HCT116 (cell line): ENCODE data around the gene TRPM5. TPM values are rescaled to one million over a fixed set of nuclear protein-coding genes. Genes with fewer than 3 reads are reported as not detected.

ENCODE experiments used
- ATAC-seq: fragments of 200-7000 bp; cut with Tn5 transposase; 2 replicates; pipeline ENCODE4 v1.9.1; 2020; ENCODE audit warnings: mild to moderate bottlenecking, moderate library complexity
- BruUV-seq: library from RNA; stranded (reverse); fragments of 400-500 nt; replicated peaks from 2 replicates; lab custom pipeline; 2021; lab: Mats Ljungman, UMichigan
- CTCF ChIA-PET: fragments of 300-600 bp; sonication (Branson Sonifier 250); formaldehyde crosslinking; loops from one replicate; lab custom pipeline; 2021; ENCODE audit warnings: antibody characterized with exemption; lab: Charles Lee
- POLR2A ChIA-PET: fragments of 300-600, 350-600 bp; sonication (Branson Sonifier 250); formaldehyde crosslinking; loops from one replicate; lab custom pipeline; 2021; ENCODE audit warnings: antibody characterized with exemption; lab: Charles Lee
- RAD21 ChIA-PET, 2 experiments: fragments of 300-600 bp; sonication (Branson Sonifier 250); formaldehyde crosslinking; loops; one replicate each; lab custom pipeline; 2023; ENCODE audit warnings: low total read pairs in 2 of 2; ENCODE audit not compliant: uncharacterized antibody in 2 of 2, unreplicated experiment in 2 of 2, low non-redundant PET in 1 of 2; lab: Charles Lee
- DNase-seq: peaks from one replicate; pipeline ENCODE4 v3.0.0-alpha.2; 2010; ENCODE audit warnings: low read depth, low spot score
- H2AFZ ChIP-seq: fragments of 200-600 bp; shearing (Covaris generic), sonication (generic); 2 replicates; pipeline ENCODE4 v1.6.1; 2017; ENCODE audit warnings: low read depth, mixed run types, mixed read lengths, antibody characterized with exemption, low read length; ENCODE audit not compliant: poor library complexity, severe bottlenecking
- H3K27ac ChIP-seq: 2 replicates; pipeline ENCODE4 v1.5.1; 2012; ENCODE audit warnings: low read depth, low read length
- H3K27me3 ChIP-seq: fragments of 200-600 bp; sonication (generic); 2 replicates; pipeline ENCODE4 v1.6.1; 2016; ENCODE audit warnings: mixed run types, low read length, mixed read lengths; ENCODE audit not compliant: insufficient read depth
- H3K36me3 ChIP-seq, 2 experiments: fragments of 200-500 bp in 1 of 2; fragments of 200-600 bp in 1 of 2; sonication (Bioruptor generic) in 1 of 2; sonication (generic) in 1 of 2; 2 replicates each; pipeline versions ENCODE4 v1.5.1 to v1.6.1; 2014 to 2016; ENCODE audit warnings: low read length in 2 of 2, inconsistent platforms in 1 of 2, mixed read lengths in 1 of 2, mixed run types in 1 of 2; ENCODE audit not compliant: insufficient read depth in 2 of 2, control insufficient read depth in 1 of 2
- H3K4me1 ChIP-seq, 2 experiments: fragments of 200-600 bp in 1 of 2; sonication (generic) in 1 of 2; 2 replicates each; pipeline versions ENCODE4 v1.5.1 to v1.6.1; 2012 to 2017; ENCODE audit warnings: low read length in 2 of 2, inconsistent platforms in 1 of 2, mild to moderate bottlenecking in 1 of 2, mixed read lengths in 1 of 2, mixed run types in 1 of 2, moderate library complexity in 1 of 2; ENCODE audit not compliant: insufficient read depth in 2 of 2, control insufficient read depth in 1 of 2
- H3K4me2 ChIP-seq: fragments of 200-600 bp; sonication (generic); 2 replicates; pipeline ENCODE4 v1.6.1; 2017; ENCODE audit warnings: mixed run types, low read length, mixed read lengths
- H3K4me3 ChIP-seq, 2 experiments: fragments of 200-600 bp in 1 of 2; sonication (generic) in 1 of 2; replicated peaks in 1 of 2; 2 replicates each; pipeline ENCODE4 v1.5.1; 2011 to 2016; ENCODE audit warnings: low read length in 2 of 2, control low read depth in 1 of 2, low read depth in 1 of 2, mild to moderate bottlenecking in 1 of 2, mixed read lengths in 1 of 2, mixed run types in 1 of 2
- H3K79me2 ChIP-seq: fragments of 200-600 bp; sonication (generic); 2 replicates; pipeline ENCODE4 v1.6.1; 2017; ENCODE audit warnings: mild to moderate bottlenecking, mixed run types, low read length, moderate library complexity, mixed read lengths; ENCODE audit not compliant: insufficient read depth
- H3K9ac ChIP-seq: fragments of 200-600 bp; sonication (generic); 2 replicates; pipeline ENCODE4 v1.6.1; 2016; ENCODE audit warnings: low read length, mixed read lengths
- H3K9me2 ChIP-seq: fragments of 200-600 bp; sonication (generic), shearing (Covaris generic); 2 replicates; pipeline ENCODE4 v1.6.1; 2017; ENCODE audit warnings: mixed run types, mild to moderate bottlenecking, moderate library complexity; ENCODE audit not compliant: insufficient read depth
- H3K9me3 ChIP-seq, 2 experiments: fragments of 200-500 bp in 1 of 2; fragments of 200-600 bp in 1 of 2; sonication (Bioruptor generic) in 1 of 2; sonication (generic) in 1 of 2; 2 replicates each; pipeline ENCODE4 v1.6.1; 2014 to 2017; ENCODE audit warnings: low read length in 2 of 2, mixed read lengths in 2 of 2, inconsistent platforms in 1 of 2, low read depth in 1 of 2, mild to moderate bottlenecking in 1 of 2, mixed run types in 1 of 2, moderate library complexity in 1 of 2; ENCODE audit not compliant: control insufficient read depth in 1 of 2, insufficient read depth in 1 of 2
- H4K20me1 ChIP-seq: fragments of 200-600 bp; sonication (generic), shearing (Covaris generic); 2 replicates; pipeline ENCODE4 v1.6.1; 2017; ENCODE audit warnings: mixed run types, mild to moderate bottlenecking, moderate library complexity; ENCODE audit not compliant: insufficient read depth
- CTCF ChIP-seq, 3 experiments: fragments of 200-600 bp in 1 of 3; sonication (generic) in 1 of 3; IDR thresholded peaks in 2 of 3; conservative IDR thresholded peaks in 1 of 3; 2 replicates each; pipeline ENCODE4 v1.5.1; 2012 to 2017; ENCODE audit warnings: low read depth in 2 of 3, low read length in 2 of 3, antibody characterized with exemption in 1 of 3, borderline replicate concordance in 1 of 3, control low read depth in 1 of 3, mild to moderate bottlenecking in 1 of 3, mixed read lengths in 1 of 3, mixed run types in 1 of 3, moderate library complexity in 1 of 3; ENCODE audit not compliant: insufficient read depth in 1 of 3
- SP1 ChIP-seq: IDR thresholded peaks from 2 replicates; pipeline ENCODE4 v1.6.1; 2012; ENCODE audit warnings: low read depth
- intact Hi-C: fragments of 100-400 bp; cut with micrococcal nuclease; formaldehyde crosslinking; loops from 2 replicates; pipeline ENCODE4 v1.10.0; 2022
- total RNA-seq: library from RNA; stranded (reverse); gene quantifications from one replicate; pipeline ENCODE4 v1.2.1, GENCODE V29; 2021; ENCODE audit not compliant: unreplicated experiment

The TRPM5 gene
- total RNA-seq, 1 experiment from 2014 or later, result 0.07 TPM

GRCh38 chr11:2413742-2414579 lies 30.4 kb downstream of the TRPM5 start:
- Histone ChIP-seq H3K9ac (no peak overlapping the region), H4K20me1 (no peaks in the 10 kb centered on the region), H3K4me2 (no peak overlapping the region), H3K27me3 (no peaks in the 10 kb centered on the region), H3K4me3 (no peak overlapping the region), H3K36me3 (no peaks in the 10 kb centered on the region)
- BruUV-seq, result no TSS peak
- POLR2A ChIA-PET, result interaction anchor here (1.0 kb wide), 1 partner anchor 14 kb away, joined by 3 read pairs; the partner anchor contains the start of gene TSSC4
- CTCF ChIA-PET, result interaction anchor here (0.9 kb wide), 1 partner anchor 13 kb away, joined by 3 read pairs; the partner anchor contains the start of gene TSSC4
- TF ChIP-seq SP1, result no peak
- TF ChIP-seq, all 23 proteins: peak for 0
- intact Hi-C loops, result no loop called here
- Histone ChIP-seq H3K79me2 (no peaks in the 10 kb centered on the region), H2AFZ (no peak overlapping the region), H3K9me3 (no peaks in the 10 kb centered on the region), H3K9me2 (no peaks in the 10 kb centered on the region), H3K4me1 (no peaks in the 10 kb centered on the region), H3K27ac (no peak overlapping the region)
- ATAC-seq, result no peak
- no peak for DNase-seq
- RAD21 ChIA-PET, result no interaction called here

GRCh38 chr11:2412323-2412722 lies 32.0 kb downstream of the TRPM5 start:
- no peak overlapping the region for H3K27ac ChIP-seq
- ATAC-seq, result no peak
- intact Hi-C loops, result no loop called here
- no peaks in the 10 kb centered on the region for H3K9me2 ChIP-seq
- H3K4me1 ChIP-seq, result no peaks in the 10 kb centered on the region
- H2AFZ ChIP-seq, result no peak overlapping the region
- ChIA-PET POLR2A (no interaction called here), RAD21 (no interaction called here), CTCF (no interaction called here)
- no peaks in the 10 kb centered on the region for H4K20me1 ChIP-seq
- no peak for DNase-seq
- no TSS peak for BruUV-seq
- no peak overlapping the region for H3K4me3 ChIP-seq
- TF ChIP-seq CTCF (IDR thresholded peaks at IDR 0.05 in 2 of 3, conservative IDR thresholded peaks at IDR 0.05 in 1 of 3; ENCODE audit: borderline replicate concordance in 1 of 3, insufficient read depth in 1 of 3, low read depth in 2 of 3, low read length in 2 of 3), result no peak
- TF ChIP-seq, all 23 proteins: peak for 0
- Histone ChIP-seq H3K9me3 (no peaks in the 10 kb centered on the region), H3K9ac (no peak overlapping the region), H3K79me2 (no peaks in the 10 kb centered on the region), H3K4me2 (no peak overlapping the region), H3K36me3 (no peaks in the 10 kb centered on the region), H3K27me3 (no peaks in the 10 kb centered on the region)
